Calu3 (cell line): ENCODE results near the gene MYL6. TPM values are rescaled to one million over a fixed set of nuclear protein-coding genes. Genes with fewer than 3 reads are reported as not detected.

Experiments
- BruUV-seq: library from RNA; stranded (reverse); fragments of 400-500 nt; replicated peaks from 2 replicates; lab custom pipeline; 2021; lab: Mats Ljungman, UMichigan
- CTCF ChIA-PET: fragments of 300-600 bp; sonication (Branson Sonifier 250); formaldehyde crosslinking; loops from one replicate; lab custom pipeline; 2022; ENCODE audit warnings: antibody characterized with exemption; lab: Charles Lee
- DNase-seq: peaks from one replicate; pipeline ENCODE4 v3.0.0; 2022
- H3K27ac Mint-ChIP-seq: one replicate; pipeline ENCODE4 v1.8.0; 2022; ENCODE audit warnings: mixed read lengths; ENCODE audit not compliant: unreplicated experiment
- H3K27me3 Mint-ChIP-seq: one replicate; pipeline ENCODE4 v1.8.0; 2022; ENCODE audit warnings: mixed read lengths; ENCODE audit not compliant: unreplicated experiment
- H3K36me3 Mint-ChIP-seq: one replicate; pipeline ENCODE4 v1.8.0; 2022; ENCODE audit warnings: mild to moderate bottlenecking, moderate library complexity, mixed read lengths; ENCODE audit not compliant: insufficient read depth, unreplicated experiment
- H3K4me1 Mint-ChIP-seq: one replicate; pipeline ENCODE4 v1.8.0; 2022; ENCODE audit warnings: mild to moderate bottlenecking, low read depth, mixed read lengths; ENCODE audit not compliant: unreplicated experiment
- H3K4me3 Mint-ChIP-seq: one replicate; pipeline ENCODE4 v1.8.0; 2022; ENCODE audit warnings: mild to moderate bottlenecking, low read depth, moderate library complexity, mixed read lengths; ENCODE audit not compliant: unreplicated experiment
- H3K9me3 Mint-ChIP-seq: one replicate; pipeline ENCODE4 v1.8.0; 2022; ENCODE audit warnings: low read depth, mixed read lengths; ENCODE audit not compliant: unreplicated experiment
- CTCF ChIP-seq: fragments of 200-600 bp; IDR thresholded peaks from one replicate; pipeline ENCODE4 v1.8.0; 2022; ENCODE audit warnings: antibody characterized with exemption; ENCODE audit not compliant: unreplicated experiment
- intact Hi-C: fragments of 100-400 bp; cut with micrococcal nuclease; formaldehyde crosslinking; loops from one replicate; pipeline ENCODE4 v1.10.0; 2022; ENCODE audit not compliant: unreplicated experiment
- total RNA-seq: library from RNA; stranded (reverse); gene quantifications from 2 replicates; pipeline ENCODE4 v1.2.3, GENCODE V29; 2022

MYL6 gene
- total RNA-seq, 1 experiment from 2014 or later = 1,130 TPM

- Mint-ChIP-seq H3K4me1 (peaks cover 35% of the 10 kb centered on the region), H3K27me3 (no peaks in the 10 kb centered on the region), H3K9me3 (no peaks in the 10 kb centered on the region), H3K36me3 (peaks cover 64% of the 10 kb centered on the region), H3K27ac (peak overlapping the region; percentile 26), H3K4me3 (peak overlapping the region; percentile 98)
- no peak for TF ChIP-seq CTCF
- CTCF ChIA-PET = interaction anchor here (4.8 kb wide), 1 partner anchor 91 kb away, joined by 25 read pairs; the partner anchor contains the start of gene RNF41
- intact Hi-C loops = loop anchor here (10.0 kb wide), 1 partner anchor 335 kb away; the partner anchor contains the start of gene SPRYD4
- BruUV-seq = no TSS peak
- no peak for DNase-seq
These were observed 28.1 kb upstream of the MYL6 start for GRCh38 chr12:56129942-56130495.

GRCh38 chr12:56130876-56131275, 27.3 kb upstream of the MYL6 start:
- no peak for TF ChIP-seq CTCF
- no peak for DNase-seq
- CTCF ChIA-PET = interaction anchor here (1.4 kb wide), 1 partner anchor 13 kb away, joined by 5 read pairs; the partner anchor contains the start of gene ZC3H10
- no TSS peak for BruUV-seq
- H3K36me3 Mint-ChIP-seq = peaks cover 67% of the 10 kb centered on the region
- H3K27me3 Mint-ChIP-seq = no peaks in the 10 kb centered on the region
- no peak overlapping the region for H3K4me3 Mint-ChIP-seq
- H3K4me1 Mint-ChIP-seq = peaks cover 34% of the 10 kb centered on the region
- no peaks in the 10 kb centered on the region for H3K9me3 Mint-ChIP-seq
- intact Hi-C loops = no loop called here
- H3K27ac Mint-ChIP-seq = peak overlapping the region; percentile 24

GRCh38 chr12:56134897-56135296, 23.3 kb upstream of the MYL6 start:
- TF ChIP-seq CTCF = no peak
- intact Hi-C loops = no loop called here
- Mint-ChIP-seq H3K9me3 (no peaks in the 10 kb centered on the region), H3K27ac (no peak overlapping the region), H3K36me3 (peaks cover 67% of the 10 kb centered on the region), H3K4me1 (peaks cover 7% of the 10 kb centered on the region), H3K27me3 (no peaks in the 10 kb centered on the region), H3K4me3 (no peak overlapping the region)
- CTCF ChIA-PET = no interaction called here
- BruUV-seq = no TSS peak
- DNase-seq = no peak

GRCh38 chr12:56137853-56138571, 20.1 kb upstream of the MYL6 start:
- CTCF ChIA-PET = interaction anchor here (0.8 kb wide), 1 partner anchor 83 kb away, joined by 3 read pairs; no protein-coding TSS in a partner anchor
- no TSS peak for BruUV-seq
- H3K27me3 Mint-ChIP-seq = no peaks in the 10 kb centered on the region

More at GRCh38 chr12:56137853-56138571, 20.1 kb upstream of the MYL6 start:
- Mint-ChIP-seq H3K27ac (no peak overlapping the region), H3K4me3 (no peak overlapping the region), H3K36me3 (peaks cover 48% of the 10 kb centered on the region), H3K9me3 (no peaks in the 10 kb centered on the region), H3K4me1 (no peaks in the 10 kb centered on the region)
- intact Hi-C loops = no loop called here
- no peak for DNase-seq
- TF ChIP-seq CTCF = no peak
